Aorta (tissue), 5 donors: Measurements from ENCODE around the gene TLR4. TPM values are rescaled to one million over a fixed set of nuclear protein-coding genes. Genes with fewer than 3 reads are reported as not detected.

ENCODE experiments used
- ATAC-seq: fragments of 200-7000 bp; cut with Tn5 transposase; one replicate; pipeline ENCODE4 v1.9.1; 2022; ENCODE audit warnings: moderate library complexity; ENCODE audit not compliant: low FRiP score
- DNase-seq, 2 donors: peaks; one replicate each; pipeline ENCODE4 v3.0.0-alpha.2; 2020
- H3K27ac ChIP-seq, 2 donors: one replicate each; pipeline ENCODE4 v1.5.1; 2013; ENCODE audit warnings: low read length in 2 of 2, mild to moderate bottlenecking in 2 of 2, moderate library complexity in 2 of 2, control low read depth in 1 of 2, inconsistent platforms in 1 of 2, low read depth in 1 of 2
- H3K27me3 ChIP-seq, 2 donors: one replicate each; pipeline ENCODE4 v1.6.1; 2013; ENCODE audit warnings: control low read depth in 1 of 2, low read length in 1 of 2, mild to moderate bottlenecking in 1 of 2, moderate library complexity in 1 of 2; ENCODE audit not compliant: insufficient read depth in 2 of 2, control insufficient read depth in 1 of 2
- H3K36me3 ChIP-seq, 2 donors: one replicate each; pipeline ENCODE4 v1.6.1; 2013; ENCODE audit warnings: control low read depth in 1 of 2, low read length in 1 of 2, mild to moderate bottlenecking in 1 of 2; ENCODE audit not compliant: insufficient read depth in 2 of 2, control insufficient read depth in 1 of 2
- H3K4me1 ChIP-seq, 2 donors: one replicate each; pipeline ENCODE4 v1.6.1; 2013; ENCODE audit warnings: low read length in 2 of 2, control low read depth in 1 of 2, mild to moderate bottlenecking in 1 of 2, moderate library complexity in 1 of 2; ENCODE audit not compliant: insufficient read depth in 2 of 2, control insufficient read depth in 1 of 2
- H3K4me3 ChIP-seq, 2 donors: one replicate each; pipeline ENCODE4 v1.5.1; 2013; ENCODE audit warnings: low read length in 2 of 2, control low read depth in 1 of 2, mild to moderate bottlenecking in 1 of 2
- H3K9me3 ChIP-seq: one replicate; pipeline ENCODE4 v1.6.1; 2013; ENCODE audit warnings: mild to moderate bottlenecking, low read length; ENCODE audit not compliant: control insufficient read depth
- WGBS, 2 donors: extraction: QIAGEN DNeasy Blood & Tissue Kit; methylation state at CpG; one replicate each; pipeline ENCODE4 v1.1.7; 2013; 5-methylcytosine and 5-hydroxymethylcytosine counted together
- intact Hi-C, 2 donors: fragments of 100-400 bp; cut with DNase I; formaldehyde crosslinking; loops; one replicate each; pipeline versions ENCODE4 v1.14.2 to v1.15.0; 2022
- polyA plus RNA-seq, 2 donors: library from polyadenylated mRNA; stranded (reverse); fragments of 200-250 nt; gene quantifications; one replicate each; pipeline ENCODE4 v1.2.3, GENCODE V29; 2013
- total RNA-seq, 2 donors: library from RNA; stranded (reverse); fragmentation: NEBNext Ultra II Directional; extraction: Animal tissue kit (Norgen Biotek cat#: 25700); gene quantifications; one replicate each; pipeline ENCODE4 v1.2.1, GENCODE V29; 2021
- donor health status: healthy with polysubstance abuse.
- donor health status: Bipolar disorder and iron deficiency.
- donor health status: DM: no; HTN: no; CAD: no.
- donor health status: DM: no; HTN: no; CAD: no.
- donor health status: DM: yes; HTN: yes; CAD: no.

TLR4 gene
- total and polyA plus RNA-seq, 4 donors = 12.8 to 37.2 (median 26.4) TPM

- H3K9me3 ChIP-seq = no peaks in the 10 kb centered on the region
- intact Hi-C loops = no loop called here
- no peaks in the 10 kb centered on the region for H3K36me3 ChIP-seq
- ATAC-seq (no peak), DNase-seq (no peak)
- 64 to 69% methylated on average over 4 of the region's 4 CpGs for WGBS, 2 donors
- H3K27ac ChIP-seq = no peak overlapping the region
- no peaks in the 10 kb centered on the region for H3K27me3 ChIP-seq
- H3K4me3 ChIP-seq = no peak overlapping the region
- H3K4me1 ChIP-seq = peaks cover 0 to 4% of the 10 kb centered on the region in 2 donors
These were observed 66.9 kb downstream of the TLR4 start for GRCh38 chr9:117771136-117771535.

DNA sequence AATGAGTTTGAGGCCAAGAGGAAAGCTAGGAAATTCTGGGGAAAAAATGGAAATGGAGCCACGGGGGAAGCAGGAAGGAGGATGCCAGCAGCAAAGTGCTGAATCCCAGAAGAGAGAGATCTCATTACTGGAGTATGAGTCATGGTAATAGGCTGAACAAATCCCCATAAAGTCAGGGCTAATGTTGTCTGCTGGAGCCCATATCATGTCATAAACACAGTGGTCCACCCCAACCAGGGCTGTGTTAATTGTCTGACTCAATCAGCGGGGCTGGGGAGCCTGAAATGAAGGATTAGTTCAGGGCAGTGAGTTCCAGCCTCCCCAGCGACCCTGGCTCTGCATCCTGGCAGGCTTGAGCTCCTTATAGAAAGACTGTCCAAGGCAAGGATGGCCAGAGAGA lies 68.8 kb downstream of the TLR4 start:
- no peak for DNase-seq
- Histone ChIP-seq H3K27ac (no peak overlapping the region), H3K4me1 (peaks cover 0 to 4% of the 10 kb centered on the region in 2 donors), H3K9me3 (no peaks in the 10 kb centered on the region), H3K36me3 (no peaks in the 10 kb centered on the region), H3K27me3 (no peaks in the 10 kb centered on the region), H3K4me3 (no peak overlapping the region)
- ATAC-seq = no peak
- 52 to 57% methylated on average over 3 of the region's 3 CpGs for WGBS, 2 donors
- intact Hi-C loops = no loop called here
